ENCODE data around the gene TMEM127. TPM values are rescaled to one million over a fixed set of nuclear protein-coding genes. Genes with fewer than 3 reads are reported as not detected.
A peak's percentile ranks its signal among the peaks of the same experiment; 100 is the strongest.

The TMEM127 gene, protein sequence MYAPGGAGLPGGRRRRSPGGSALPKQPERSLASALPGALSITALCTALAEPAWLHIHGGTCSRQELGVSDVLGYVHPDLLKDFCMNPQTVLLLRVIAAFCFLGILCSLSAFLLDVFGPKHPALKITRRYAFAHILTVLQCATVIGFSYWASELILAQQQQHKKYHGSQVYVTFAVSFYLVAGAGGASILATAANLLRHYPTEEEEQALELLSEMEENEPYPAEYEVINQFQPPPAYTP
- total RNA-seq: 10 to 100 TPM; 29.8 to 33.4 TPM
- 46.8 TPM for polyA plus RNA-seq

GRCh38 chr2:96265840-96266679, at the start of gene TMEM127, which contains the start of gene CIAO1:
Gene TMEM127, minus strand, starts transcription at chr2:96265997. Its CDS starts 616 bp downstream, at chr2:96265381.
Gene CIAO1, plus strand, starts transcription at chr2:96266225. Its CDS starts 126 bp downstream, at chr2:96266351.
- Histone ChIP-seq H3K4me1 (ENCODE audit: insufficient read depth, low read length) (peaks cover 40% of the 10 kb centered on the region), H3K9me3 (ENCODE audit: low read length) (no peaks in the 10 kb centered on the region), H3K36me3 (ENCODE audit: insufficient read depth, low read length) (peaks cover 23% of the 10 kb centered on the region), H3K27ac (ENCODE audit: low read depth, low read length) (peak within 1 kb of the TSS; percentile 89), H3K4me3 (ENCODE audit: low read length) (peak within 1 kb of the TSS; percentile 82), H3K27me3 (ENCODE audit: insufficient read depth, low read length, poor library complexity, severe bottlenecking) (no peaks in the 10 kb centered on the region)
- H3K27me3 Mint-ChIP-seq: no peaks in the 10 kb centered on the region
- DNase-seq: peak; percentile 96 to 98 (median 98)
- peaks cover 5 to 73% (median 5%) of the 10 kb centered on the region in 3 donors for H3K36me3 Mint-ChIP-seq
- ChIA-PET POLR2A (interaction anchor here (0.6 to 2.2 kb wide), 4 partner anchors 32 to 121 kb away, joined by 3 to 25 read pairs (median 6); partner anchors contain the start of genes DUSP2, SNRNP200 and STARD7), CTCF (interaction anchor here (0.6 to 1.6 kb wide), 7 partner anchors 11 to 260 kb away, joined by 3 to 8 read pairs (median 5); partner anchors contain the start of gene STARD7)
- no peaks in the 10 kb centered on the region for H3K9me3 Mint-ChIP-seq
- H3K4me3 Mint-ChIP-seq: peak within 1 kb of the TSS; percentile 87 to 97 (median 94)
- peaks cover 39 to 56% (median 54%) of the 10 kb centered on the region in 3 donors for H3K4me1 Mint-ChIP-seq
- H3K27ac Mint-ChIP-seq: peak within 1 kb of the TSS; percentile 79 to 98 (median 96)

DNA sequence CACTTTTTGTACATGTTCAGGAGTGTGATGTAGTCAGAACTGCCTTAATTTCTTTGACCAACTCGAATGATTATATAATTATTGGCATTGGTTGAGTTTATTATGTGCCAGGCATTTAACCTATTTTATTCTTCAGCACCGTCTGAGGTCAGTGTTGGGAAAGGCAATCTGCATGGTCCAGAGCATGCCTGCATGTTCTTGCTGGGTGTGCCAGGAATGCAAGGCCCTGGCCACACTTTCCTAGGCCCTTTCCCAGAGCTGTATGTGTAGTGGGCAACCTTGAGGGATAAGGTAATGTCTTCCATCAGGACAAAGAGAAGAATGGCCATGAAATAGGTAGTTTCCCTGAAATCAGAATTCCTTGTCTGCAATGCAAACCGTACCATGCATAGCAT, 49.2 kb upstream of the TMEM127 start:
- H3K4me3 Mint-ChIP-seq: peak overlapping the region; percentile 52 to 89 (median 72)
- peaks cover 39 to 66% (median 56%) of the 10 kb centered on the region in 3 donors for H3K4me1 Mint-ChIP-seq
- H3K36me3 ChIP-seq (ENCODE audit: insufficient read depth, low read length): no peaks in the 10 kb centered on the region
- H3K36me3 Mint-ChIP-seq: peaks cover 5 to 26% (median 9%) of the 10 kb centered on the region in 3 donors
- ChIA-PET POLR2A (interaction anchor here (0.8 to 1.5 kb wide), 4 partner anchors 9 to 38 kb away, joined by 3 to 6 read pairs (median 4); partner anchors contain the start of gene ITPRIPL1), CTCF (interaction anchor here (1.0 to 3.4 kb wide), 3 partner anchors 10 to 30 kb away, joined by 3 to 15 read pairs (median 3); partner anchors contain the start of gene ITPRIPL1)
- H3K9me3 Mint-ChIP-seq: no peaks in the 10 kb centered on the region
- no peak overlapping the region for H3K4me3 ChIP-seq (ENCODE audit: low read length)
- DNase-seq: no peak
- H3K27me3 Mint-ChIP-seq: no peaks in the 10 kb centered on the region
- H3K4me1 ChIP-seq (ENCODE audit: insufficient read depth, low read length): peaks cover 17% of the 10 kb centered on the region
- H3K27me3 ChIP-seq (ENCODE audit: insufficient read depth, low read length, poor library complexity, severe bottlenecking): no peaks in the 10 kb centered on the region
- H3K27ac ChIP-seq (ENCODE audit: low read depth, low read length): no peak overlapping the region
- no peaks in the 10 kb centered on the region for H3K9me3 ChIP-seq (ENCODE audit: low read length)
- H3K27ac Mint-ChIP-seq: peak overlapping the region; percentile 68 to 96 (median 92)

- H3K9me3 ChIP-seq (ENCODE audit: low read length): no peaks in the 10 kb centered on the region
- POLR2A ChIA-PET: no interaction called here
- peaks cover 20% of the 10 kb centered on the region for H3K4me1 ChIP-seq (ENCODE audit: insufficient read depth, low read length)
- H3K36me3 ChIP-seq (ENCODE audit: insufficient read depth, low read length): peaks cover 8% of the 10 kb centered on the region
- H3K27me3 ChIP-seq (ENCODE audit: insufficient read depth, low read length, poor library complexity, severe bottlenecking): no peaks in the 10 kb centered on the region
- no peak overlapping the region for H3K4me3 Mint-ChIP-seq
- no peak for DNase-seq
- CTCF ChIA-PET: interaction anchor here (1.1 to 1.8 kb wide), 3 partner anchors 12 to 192 kb away, joined by 3 to 6 read pairs (median 5); no protein-coding TSS in a partner anchor
- peaks cover 0 to 48% (median 13%) of the 10 kb centered on the region in 3 donors for H3K36me3 Mint-ChIP-seq
- peak overlapping the region in 2 of 8 donors; percentile 71 to 99 for H3K27ac Mint-ChIP-seq
- no peaks in the 10 kb centered on the region for H3K27me3 Mint-ChIP-seq
- no peaks in the 10 kb centered on the region for H3K9me3 Mint-ChIP-seq
- H3K27ac ChIP-seq (ENCODE audit: low read depth, low read length): no peak overlapping the region
- H3K4me3 ChIP-seq (ENCODE audit: low read length): no peak overlapping the region
- H3K4me1 Mint-ChIP-seq: peaks cover 38 to 61% (median 45%) of the 10 kb centered on the region in 3 donors
Observed at GRCh38 chr2:96308248-96308647, 42.5 kb upstream of the TMEM127 start.

DNA sequence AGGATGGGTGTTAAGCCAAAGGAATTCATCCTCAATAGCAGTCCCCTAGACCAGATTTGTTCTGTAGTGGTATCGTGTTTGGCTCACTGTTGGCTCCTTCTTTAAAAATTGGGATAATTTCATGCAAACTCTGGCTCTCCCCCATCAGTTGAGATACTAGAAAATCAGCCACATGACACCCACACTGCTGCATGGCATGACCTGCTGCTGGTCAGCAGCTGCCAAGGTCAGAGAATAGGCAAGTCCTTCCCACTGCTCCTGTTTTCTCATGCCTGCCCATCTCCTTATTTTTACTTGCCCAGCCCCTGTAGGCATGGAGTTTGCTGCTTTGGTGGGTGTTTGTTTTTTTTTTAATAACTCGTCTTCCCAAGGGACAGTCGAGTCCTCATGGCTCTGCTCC, 40.6 kb upstream of the TMEM127 start:
- peaks cover 54 to 69% (median 56%) of the 10 kb centered on the region in 3 donors for H3K4me1 Mint-ChIP-seq
- no peaks in the 10 kb centered on the region for H3K27me3 Mint-ChIP-seq
- peak overlapping the region; percentile 96 to 99 (median 98) for H3K4me3 Mint-ChIP-seq
- no peaks in the 10 kb centered on the region for H3K27me3 ChIP-seq (ENCODE audit: insufficient read depth, low read length, poor library complexity, severe bottlenecking)
- peaks cover 38% of the 10 kb centered on the region for H3K4me1 ChIP-seq (ENCODE audit: insufficient read depth, low read length)
- ChIA-PET CTCF (interaction anchor here (1.0 to 2.5 kb wide), 5 partner anchors 14 to 202 kb away, joined by 3 to 19 read pairs (median 3); no protein-coding TSS in a partner anchor), POLR2A (interaction anchor here (1.0 to 2.4 kb wide), 9 partner anchors 10 to 232 kb away, joined by 3 to 42 read pairs (median 9); partner anchors contain the start of genes ARID5A, ITPRIPL1 and NCAPH)
- H3K9me3 Mint-ChIP-seq: no peaks in the 10 kb centered on the region
- DNase-seq: no peak
- H3K27ac ChIP-seq (ENCODE audit: low read depth, low read length): peak overlapping the region; percentile 99
- H3K36me3 ChIP-seq (ENCODE audit: insufficient read depth, low read length): peaks cover 27% of the 10 kb centered on the region
- H3K27ac Mint-ChIP-seq: peak overlapping the region; percentile 98 to 100 (median 100)
- peaks cover 6 to 58% (median 26%) of the 10 kb centered on the region in 3 donors for H3K36me3 Mint-ChIP-seq
- peak overlapping the region; percentile 99 for H3K4me3 ChIP-seq (ENCODE audit: low read length)
- H3K9me3 ChIP-seq (ENCODE audit: low read length): no peaks in the 10 kb centered on the region

GRCh38 chr2:96305979-96306308, 40.1 kb upstream of the TMEM127 start:
- H3K4me3 Mint-ChIP-seq: peak overlapping the region; percentile 96 to 99 (median 98)
- no peak for DNase-seq
- H3K27me3 ChIP-seq (ENCODE audit: insufficient read depth, low read length, poor library complexity, severe bottlenecking): no peaks in the 10 kb centered on the region
- POLR2A ChIA-PET: interaction anchor here (1.0 to 2.4 kb wide), 10 partner anchors 10 to 233 kb away, joined by 3 to 42 read pairs (median 12); partner anchors contain the start of genes ARID5A, ITPRIPL1 and NCAPH
- H3K4me1 ChIP-seq (ENCODE audit: insufficient read depth, low read length): peaks cover 42% of the 10 kb centered on the region
- peaks cover 9 to 62% (median 30%) of the 10 kb centered on the region in 3 donors for H3K36me3 Mint-ChIP-seq
- peaks cover 58 to 74% (median 60%) of the 10 kb centered on the region in 3 donors for H3K4me1 Mint-ChIP-seq
- H3K9me3 Mint-ChIP-seq: no peaks in the 10 kb centered on the region
- H3K9me3 ChIP-seq (ENCODE audit: low read length): no peaks in the 10 kb centered on the region
- H3K27ac Mint-ChIP-seq: peak overlapping the region; percentile 98 to 100 (median 100)
- peak overlapping the region; percentile 99 for H3K4me3 ChIP-seq (ENCODE audit: low read length)
- CTCF ChIA-PET: interaction anchor here (1.0 to 2.5 kb wide), 5 partner anchors 14 to 202 kb away, joined by 3 to 19 read pairs (median 3); no protein-coding TSS in a partner anchor
- H3K27ac ChIP-seq (ENCODE audit: low read depth, low read length): peak overlapping the region; percentile 99
- no peaks in the 10 kb centered on the region for H3K27me3 Mint-ChIP-seq
- peaks cover 31% of the 10 kb centered on the region for H3K36me3 ChIP-seq (ENCODE audit: insufficient read depth, low read length)

GRCh38 chr2:96305091-96305978, 39.5 kb upstream of the TMEM127 start, which contains the start of gene SNRNP200:
Gene SNRNP200, minus strand, starts transcription at chr2:96305546. Its CDS starts 109 bp downstream, at chr2:96305437.
- no peaks in the 10 kb centered on the region for H3K9me3 ChIP-seq (ENCODE audit: low read length)
- Mint-ChIP-seq H3K9me3 (no peaks in the 10 kb centered on the region), H3K27ac (peak within 1 kb of the TSS; percentile 98 to 100 (median 100)), H3K27me3 (no peaks in the 10 kb centered on the region), H3K4me3 (peak within 1 kb of the TSS; percentile 96 to 99 (median 98)), H3K36me3 (peaks cover 11 to 68% (median 32%) of the 10 kb centered on the region in 3 donors), H3K4me1 (peaks cover 60 to 75% (median 62%) of the 10 kb centered on the region in 3 donors)
- DNase-seq: peak; percentile 88 to 93 (median 92)
- H3K27me3 ChIP-seq (ENCODE audit: insufficient read depth, low read length, poor library complexity, severe bottlenecking): no peaks in the 10 kb centered on the region
- CTCF ChIA-PET: interaction anchor here (0.7 to 2.5 kb wide), 7 partner anchors 15 to 207 kb away, joined by 3 to 19 read pairs (median 3); partner anchors contain the start of gene ITPRIPL1
- POLR2A ChIA-PET: interaction anchor here (0.7 to 2.4 kb wide), 15 partner anchors 10 to 234 kb away, joined by 3 to 42 read pairs (median 6); partner anchors contain the start of genes ARID5A, ITPRIPL1 and NCAPH
- H3K36me3 ChIP-seq (ENCODE audit: insufficient read depth, low read length): peaks cover 35% of the 10 kb centered on the region
- peak within 1 kb of the TSS; percentile 99 for H3K4me3 ChIP-seq (ENCODE audit: low read length)
- H3K27ac ChIP-seq (ENCODE audit: low read depth, low read length): peak within 1 kb of the TSS; percentile 99
- peaks cover 44% of the 10 kb centered on the region for H3K4me1 ChIP-seq (ENCODE audit: insufficient read depth, low read length)
